Measurements from ENCODE around the gene FAM200C.

FAM200C gene

DNA sequence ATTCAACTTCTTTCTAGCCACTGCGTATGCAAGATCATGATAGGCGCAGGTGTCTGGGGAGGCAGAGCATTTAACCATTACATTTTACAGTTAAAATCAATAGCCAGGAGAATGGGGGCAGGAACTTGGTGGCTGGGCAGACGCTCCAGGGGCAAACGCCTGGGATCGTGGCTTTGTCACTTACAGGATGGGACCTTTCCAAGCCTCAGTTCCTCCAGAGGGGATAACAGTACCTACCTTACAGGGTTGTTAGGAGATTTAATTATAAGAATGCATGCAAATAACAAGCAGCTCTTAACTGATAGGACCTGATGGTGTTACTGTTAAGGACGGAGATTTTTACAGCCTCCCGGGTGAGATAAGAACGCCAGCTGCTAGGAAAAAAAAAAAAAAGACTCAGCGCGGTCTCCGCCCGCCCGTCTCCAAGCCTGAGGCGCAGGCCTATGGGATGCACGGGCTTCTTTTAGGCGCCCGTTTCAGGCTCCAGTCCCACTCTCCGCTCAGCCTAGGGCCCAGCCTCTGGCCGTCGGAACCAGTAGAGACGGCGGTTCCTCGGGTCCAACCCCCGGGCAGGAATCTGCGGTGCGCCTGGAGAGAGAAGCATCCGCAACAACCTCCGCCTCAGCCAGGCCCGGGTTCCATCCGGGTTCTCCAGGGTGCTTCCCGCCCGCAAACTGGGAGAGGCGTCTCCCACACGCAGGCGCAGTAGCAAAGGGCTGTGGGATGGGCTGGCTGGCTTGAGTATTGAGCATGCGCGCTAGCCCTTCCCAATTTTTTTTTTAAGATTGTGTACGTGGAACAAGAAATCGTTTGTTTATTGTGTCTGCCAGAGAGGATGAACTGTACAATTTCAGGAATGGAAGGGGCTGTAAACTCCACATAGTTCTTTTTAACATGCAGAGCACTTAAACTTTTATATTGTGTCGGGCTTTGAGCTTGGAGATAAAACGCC is at the start of gene FAM200C:
Gene FAM200C, minus strand, starts transcription at position 653 of the 952 bp plus-strand sequence. CDS start 4,564 bp downstream, outside the sequence.
- H3K27me3 ChIP-seq (ENCODE audit: control insufficient read depth in 1 of 2, insufficient read depth in 2 of 2, low read length in 2 of 2): no peaks in the 10 kb centered on the region
- peak within 1 kb of the TSS; percentile 85 to 87 for H3K4me3 ChIP-seq (ENCODE audit: low read depth in 1 of 2, low read length in 2 of 2)
- H3K27ac ChIP-seq (ENCODE audit: low read depth, low read length): peak within 1 kb of the TSS; percentile 79
- H3K9ac ChIP-seq (ENCODE audit: low read depth in 1 of 2, low read length in 2 of 2): peak within 1 kb of the TSS; percentile 79 to 81
- H3K4me1 ChIP-seq (ENCODE audit: control insufficient read depth in 1 of 2, insufficient read depth in 2 of 2, low read length in 2 of 2): peaks cover 5 to 13% of the 10 kb centered on the region in 2 donors
- H3K36me3 ChIP-seq (ENCODE audit: control insufficient read depth in 1 of 2, insufficient read depth in 2 of 2, low read length in 2 of 2): peaks cover 2 to 24% of the 10 kb centered on the region in 2 donors
- H3K9me3 ChIP-seq (ENCODE audit: control insufficient read depth in 1 of 2, low read length in 2 of 2): no peaks in the 10 kb centered on the region

DNA sequence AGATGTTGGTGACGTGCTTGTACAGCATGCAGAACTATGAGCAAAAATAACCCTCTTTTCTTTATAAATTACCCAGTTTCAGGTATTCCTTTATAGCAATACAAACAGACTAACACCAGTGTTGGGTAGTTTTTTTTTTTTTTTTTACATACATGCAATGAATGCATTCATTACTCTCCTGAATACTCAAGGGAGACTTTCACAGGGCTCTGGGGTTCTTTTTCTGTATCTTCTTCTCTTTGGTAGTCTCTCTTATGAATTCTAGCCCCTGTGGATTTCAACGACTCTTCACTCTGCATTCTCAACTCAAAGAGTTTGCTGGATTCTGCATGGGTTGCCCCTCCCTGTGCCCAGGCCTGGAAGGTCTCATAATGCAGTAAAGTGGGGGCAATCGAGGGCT is 49.6 kb upstream of the FAM200C start:
- Histone ChIP-seq H3K9me3 (ENCODE audit: control insufficient read depth in 1 of 2, low read length in 2 of 2) (no peaks in the 10 kb centered on the region), H3K27me3 (ENCODE audit: control insufficient read depth in 1 of 2, insufficient read depth in 2 of 2, low read length in 2 of 2) (no peaks in the 10 kb centered on the region), H3K9ac (ENCODE audit: low read depth in 1 of 2, low read length in 2 of 2) (no peak overlapping the region), H3K36me3 (ENCODE audit: control insufficient read depth in 1 of 2, insufficient read depth in 2 of 2, low read length in 2 of 2) (no peaks in the 10 kb centered on the region), H3K4me1 (ENCODE audit: control insufficient read depth in 1 of 2, insufficient read depth in 2 of 2, low read length in 2 of 2) (no peaks in the 10 kb centered on the region), H3K27ac (ENCODE audit: low read depth, low read length) (no peak overlapping the region), H3K4me3 (ENCODE audit: low read depth in 1 of 2, low read length in 2 of 2) (no peak overlapping the region)

DNA sequence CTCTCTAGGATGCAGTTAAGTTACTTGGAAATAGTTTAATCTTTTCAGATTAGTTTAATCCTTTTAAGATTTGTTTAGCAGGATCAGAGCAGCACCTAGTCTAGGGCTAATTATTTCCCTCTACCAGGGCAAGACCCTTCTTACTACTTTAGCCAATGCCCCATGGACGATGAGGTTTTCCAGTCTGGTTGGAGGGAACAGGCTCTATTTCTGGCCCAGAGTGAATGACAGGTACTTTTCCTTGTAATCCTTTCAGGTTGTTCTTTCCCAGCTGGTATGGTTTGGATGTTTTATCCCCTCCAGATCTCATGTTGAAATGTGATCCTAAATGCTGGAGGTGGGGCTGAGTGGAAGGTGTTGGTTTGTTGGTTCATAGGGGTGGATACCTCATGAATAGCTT is 49.0 kb upstream of the FAM200C start:
- H3K27ac ChIP-seq (ENCODE audit: low read depth, low read length): no peak overlapping the region
- H3K4me1 ChIP-seq (ENCODE audit: control insufficient read depth in 1 of 2, insufficient read depth in 2 of 2, low read length in 2 of 2): no peaks in the 10 kb centered on the region
- H3K27me3 ChIP-seq (ENCODE audit: control insufficient read depth in 1 of 2, insufficient read depth in 2 of 2, low read length in 2 of 2): no peaks in the 10 kb centered on the region
- H3K9ac ChIP-seq (ENCODE audit: low read depth in 1 of 2, low read length in 2 of 2): no peak overlapping the region
- H3K36me3 ChIP-seq (ENCODE audit: control insufficient read depth in 1 of 2, insufficient read depth in 2 of 2, low read length in 2 of 2): no peaks in the 10 kb centered on the region
- no peaks in the 10 kb centered on the region for H3K9me3 ChIP-seq (ENCODE audit: control insufficient read depth in 1 of 2, low read length in 2 of 2)
- H3K4me3 ChIP-seq (ENCODE audit: low read depth in 1 of 2, low read length in 2 of 2): no peak overlapping the region

DNA sequence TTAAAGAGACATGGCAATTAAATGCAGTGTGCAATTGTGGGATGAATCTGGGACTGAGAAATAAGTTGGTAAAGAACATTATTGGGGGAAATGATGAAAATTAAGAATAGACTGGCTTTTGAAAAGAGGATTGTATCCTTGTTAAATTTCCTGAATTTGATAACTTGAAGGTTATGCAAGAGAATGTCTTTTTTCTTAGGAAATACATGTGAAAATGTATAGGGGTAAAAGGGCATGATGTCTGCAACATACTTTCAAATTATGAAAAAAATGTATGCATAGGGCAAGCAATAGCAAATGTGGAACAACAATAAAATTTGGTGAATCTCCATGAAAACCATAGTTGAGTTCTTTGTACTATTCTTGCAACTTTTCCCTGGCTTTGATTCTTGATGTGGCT is 45.9 kb upstream of the FAM200C start:
- Histone ChIP-seq H3K9ac (ENCODE audit: low read depth in 1 of 2, low read length in 2 of 2) (no peak overlapping the region), H3K27me3 (ENCODE audit: control insufficient read depth in 1 of 2, insufficient read depth in 2 of 2, low read length in 2 of 2) (no peaks in the 10 kb centered on the region)

DNA sequence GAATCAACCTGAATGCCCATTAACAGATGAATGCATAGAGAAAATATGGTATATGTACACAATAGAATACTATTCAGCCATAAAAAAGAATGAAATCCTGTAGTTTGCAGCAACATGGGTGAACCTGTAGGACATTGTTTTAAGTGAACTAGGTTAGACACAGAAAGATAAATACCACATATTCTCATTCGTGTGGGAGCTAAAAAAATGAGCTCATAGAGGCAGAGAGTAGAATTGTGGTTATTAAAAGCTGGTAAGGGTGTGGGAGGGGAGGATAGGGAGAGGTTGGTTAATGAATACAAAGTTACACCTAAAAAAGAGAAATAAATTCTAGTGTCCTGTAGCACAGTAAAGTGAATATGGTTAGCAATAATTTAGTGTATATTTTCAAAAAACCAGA is 45.3 kb upstream of the FAM200C start:
- no peaks in the 10 kb centered on the region for H3K36me3 ChIP-seq (ENCODE audit: control insufficient read depth in 1 of 2, insufficient read depth in 2 of 2, low read length in 2 of 2)
- no peaks in the 10 kb centered on the region for H3K9me3 ChIP-seq (ENCODE audit: control insufficient read depth in 1 of 2, low read length in 2 of 2)
- H3K4me3 ChIP-seq (ENCODE audit: low read depth in 1 of 2, low read length in 2 of 2): no peak overlapping the region
- H3K4me1 ChIP-seq (ENCODE audit: control insufficient read depth in 1 of 2, insufficient read depth in 2 of 2, low read length in 2 of 2): no peaks in the 10 kb centered on the region
- H3K27me3 ChIP-seq (ENCODE audit: control insufficient read depth in 1 of 2, insufficient read depth in 2 of 2, low read length in 2 of 2): no peaks in the 10 kb centered on the region
- no peak overlapping the region for H3K27ac ChIP-seq (ENCODE audit: low read depth, low read length)
- no peak overlapping the region for H3K9ac ChIP-seq (ENCODE audit: low read depth in 1 of 2, low read length in 2 of 2)

More for the DNA sequence above, 45.9 kb upstream of the FAM200C start:
- Histone ChIP-seq H3K4me3 (ENCODE audit: low read depth in 1 of 2, low read length in 2 of 2) (no peak overlapping the region), H3K4me1 (ENCODE audit: control insufficient read depth in 1 of 2, insufficient read depth in 2 of 2, low read length in 2 of 2) (no peaks in the 10 kb centered on the region), H3K9me3 (ENCODE audit: control insufficient read depth in 1 of 2, low read length in 2 of 2) (no peaks in the 10 kb centered on the region), H3K27ac (ENCODE audit: low read depth, low read length) (no peak overlapping the region), H3K36me3 (ENCODE audit: control insufficient read depth in 1 of 2, insufficient read depth in 2 of 2, low read length in 2 of 2) (no peaks in the 10 kb centered on the region)

DNA sequence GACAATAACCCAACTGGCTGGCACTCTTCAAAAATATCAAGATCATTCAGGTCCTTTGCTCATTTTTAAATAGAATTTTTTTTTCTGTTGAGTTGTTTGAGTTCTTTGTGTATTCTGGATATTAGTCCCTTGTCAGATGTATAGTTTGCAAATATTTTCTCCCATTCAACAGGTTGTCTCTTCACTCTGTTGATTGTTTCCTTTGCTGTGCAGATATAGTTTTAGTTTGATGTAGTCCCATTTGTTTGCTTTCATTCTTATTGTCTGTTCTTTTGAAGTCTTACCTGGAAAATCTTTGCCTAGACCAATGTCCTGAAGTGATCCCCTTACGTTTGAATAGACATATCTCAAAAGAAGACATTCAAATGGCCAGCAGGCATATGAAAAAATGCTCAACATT is 44.6 kb upstream of the FAM200C start:
- Histone ChIP-seq H3K4me1 (ENCODE audit: control insufficient read depth in 1 of 2, insufficient read depth in 2 of 2, low read length in 2 of 2) (no peaks in the 10 kb centered on the region), H3K9me3 (ENCODE audit: control insufficient read depth in 1 of 2, low read length in 2 of 2) (no peaks in the 10 kb centered on the region), H3K36me3 (ENCODE audit: control insufficient read depth in 1 of 2, insufficient read depth in 2 of 2, low read length in 2 of 2) (no peaks in the 10 kb centered on the region), H3K4me3 (ENCODE audit: low read depth in 1 of 2, low read length in 2 of 2) (no peak overlapping the region), H3K27ac (ENCODE audit: low read depth, low read length) (no peak overlapping the region), H3K9ac (ENCODE audit: low read depth in 1 of 2, low read length in 2 of 2) (no peak overlapping the region), H3K27me3 (ENCODE audit: control insufficient read depth in 1 of 2, insufficient read depth in 2 of 2, low read length in 2 of 2) (no peaks in the 10 kb centered on the region)

DNA sequence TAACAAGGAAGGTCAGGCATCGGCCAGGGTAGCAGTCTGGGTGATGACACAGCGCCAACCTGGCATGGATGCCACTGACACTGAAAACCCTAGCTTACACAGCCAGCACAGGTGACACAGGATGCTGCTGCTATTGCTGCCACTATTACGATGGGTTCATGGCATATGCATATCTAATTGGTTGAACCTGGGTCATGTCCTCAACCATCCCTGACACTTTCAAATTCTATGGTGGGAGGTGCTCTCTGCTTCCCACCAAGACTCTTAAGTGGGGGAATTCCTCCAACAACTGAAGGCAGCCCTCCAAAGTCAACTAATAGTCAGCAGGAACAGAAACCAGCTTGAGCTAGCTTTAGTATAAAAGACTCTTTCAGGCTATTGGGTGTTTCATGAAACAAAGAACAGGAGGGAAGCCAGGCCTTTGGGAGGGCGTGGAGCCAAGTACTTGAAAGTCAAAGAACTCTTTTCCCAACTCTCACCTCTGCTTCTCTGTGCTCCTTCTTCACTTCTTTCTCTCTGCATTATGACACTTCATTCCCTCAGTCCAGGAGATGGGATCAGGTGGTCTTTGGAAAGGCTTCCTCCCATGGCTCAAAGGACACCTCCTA is 43.1 kb upstream of the FAM200C start:
- Histone ChIP-seq H3K9me3 (ENCODE audit: control insufficient read depth in 1 of 2, low read length in 2 of 2) (no peaks in the 10 kb centered on the region), H3K9ac (ENCODE audit: low read depth in 1 of 2, low read length in 2 of 2) (no peak overlapping the region), H3K4me1 (ENCODE audit: control insufficient read depth in 1 of 2, insufficient read depth in 2 of 2, low read length in 2 of 2) (peaks cover 0 to 10% of the 10 kb centered on the region in 2 donors), H3K27ac (ENCODE audit: low read depth, low read length) (no peak overlapping the region), H3K27me3 (ENCODE audit: control insufficient read depth in 1 of 2, insufficient read depth in 2 of 2, low read length in 2 of 2) (no peaks in the 10 kb centered on the region), H3K36me3 (ENCODE audit: control insufficient read depth in 1 of 2, insufficient read depth in 2 of 2, low read length in 2 of 2) (no peaks in the 10 kb centered on the region), H3K4me3 (ENCODE audit: low read depth in 1 of 2, low read length in 2 of 2) (no peak overlapping the region)

DNA sequence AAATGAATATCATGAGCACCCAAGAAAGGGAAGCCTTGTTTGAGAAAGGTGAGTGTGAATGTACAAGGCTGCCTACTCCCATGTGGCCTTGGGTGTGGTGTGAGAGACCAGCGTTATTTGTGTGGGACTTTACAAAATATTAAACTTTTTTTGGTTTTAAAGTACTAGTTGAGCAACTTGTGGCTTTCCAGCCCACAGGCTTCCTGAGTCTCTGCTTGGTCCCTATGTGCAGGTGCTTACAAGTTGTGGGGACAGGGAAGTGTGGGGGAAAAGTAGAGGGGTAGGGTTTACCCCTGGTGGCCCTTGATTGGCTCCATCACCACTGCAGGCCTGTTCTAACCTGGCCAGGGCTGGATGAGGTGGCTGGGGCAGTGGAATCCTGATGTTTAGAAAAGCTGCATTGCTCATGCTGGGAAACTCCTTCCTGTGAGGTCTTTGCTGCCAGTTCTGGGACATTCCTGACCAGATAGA is 41.5 kb upstream of the FAM200C start:
- no peaks in the 10 kb centered on the region for H3K27me3 ChIP-seq (ENCODE audit: control insufficient read depth in 1 of 2, insufficient read depth in 2 of 2, low read length in 2 of 2)
- H3K27ac ChIP-seq (ENCODE audit: low read depth, low read length): no peak overlapping the region

DNA sequence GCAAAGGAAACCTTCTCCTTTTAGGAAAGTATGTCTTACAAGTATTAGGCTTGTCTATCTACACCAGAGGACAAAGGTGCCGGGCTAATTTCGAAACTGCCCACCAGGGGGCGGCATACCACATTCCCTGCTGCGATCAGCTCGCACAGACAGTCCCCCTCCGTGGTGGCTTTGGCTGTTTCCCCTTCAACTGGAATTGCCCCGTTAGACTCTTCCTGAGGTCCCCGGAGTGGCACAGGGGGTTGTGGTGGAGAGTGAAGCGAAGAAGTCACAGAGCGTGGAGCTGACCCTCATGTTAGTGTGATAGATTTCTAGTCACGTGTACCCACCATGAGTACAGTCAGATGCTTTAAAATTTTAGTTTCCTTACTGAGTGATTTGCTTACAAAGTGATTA is 39.3 kb upstream of the FAM200C start:
- Histone ChIP-seq H3K9me3 (ENCODE audit: control insufficient read depth in 1 of 2, low read length in 2 of 2) (no peaks in the 10 kb centered on the region), H3K4me3 (ENCODE audit: low read depth in 1 of 2, low read length in 2 of 2) (peak overlapping the region; percentile 70 to 72), H3K27me3 (ENCODE audit: control insufficient read depth in 1 of 2, insufficient read depth in 2 of 2, low read length in 2 of 2) (no peaks in the 10 kb centered on the region), H3K36me3 (ENCODE audit: control insufficient read depth in 1 of 2, insufficient read depth in 2 of 2, low read length in 2 of 2) (no peaks in the 10 kb centered on the region), H3K27ac (ENCODE audit: low read depth, low read length) (peak overlapping the region; percentile 7), H3K9ac (ENCODE audit: low read depth in 1 of 2, low read length in 2 of 2) (peak overlapping the region; percentile 10 to 59), H3K4me1 (ENCODE audit: control insufficient read depth in 1 of 2, insufficient read depth in 2 of 2, low read length in 2 of 2) (peaks cover 0 to 10% of the 10 kb centered on the region in 2 donors)

More for the DNA sequence above, 41.5 kb upstream of the FAM200C start:
- H3K4me1 ChIP-seq (ENCODE audit: control insufficient read depth in 1 of 2, insufficient read depth in 2 of 2, low read length in 2 of 2): peaks cover 0 to 10% of the 10 kb centered on the region in 2 donors
- no peak overlapping the region for H3K9ac ChIP-seq (ENCODE audit: low read depth in 1 of 2, low read length in 2 of 2)
- no peak overlapping the region for H3K4me3 ChIP-seq (ENCODE audit: low read depth in 1 of 2, low read length in 2 of 2)
- no peaks in the 10 kb centered on the region for H3K36me3 ChIP-seq (ENCODE audit: control insufficient read depth in 1 of 2, insufficient read depth in 2 of 2, low read length in 2 of 2)
- H3K9me3 ChIP-seq (ENCODE audit: control insufficient read depth in 1 of 2, low read length in 2 of 2): no peaks in the 10 kb centered on the region

Data from duodenal mucosa (tissue), 2 donors.